ENCODE data around the gene NR3C2.

Gene NR3C2

DNA sequence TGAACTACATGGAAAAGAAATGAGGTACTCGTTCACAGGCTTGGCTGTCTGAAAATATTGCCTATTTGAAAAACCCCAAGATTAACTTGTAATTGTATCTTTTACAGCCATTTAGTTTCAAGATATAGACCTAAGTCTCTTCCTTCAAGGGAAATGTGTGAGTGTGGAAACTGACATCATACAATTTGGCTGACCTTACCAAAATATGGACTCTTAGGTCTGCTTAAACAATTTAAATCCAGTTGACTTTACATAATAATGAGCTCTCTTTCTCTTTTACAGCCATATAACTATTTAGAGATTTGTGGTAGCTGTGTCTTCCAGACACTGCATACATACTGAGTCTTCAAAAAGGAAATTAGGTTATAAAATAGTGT is 186.9 kb downstream of the NR3C2 start:
- no peak for DNase-seq

DNA sequence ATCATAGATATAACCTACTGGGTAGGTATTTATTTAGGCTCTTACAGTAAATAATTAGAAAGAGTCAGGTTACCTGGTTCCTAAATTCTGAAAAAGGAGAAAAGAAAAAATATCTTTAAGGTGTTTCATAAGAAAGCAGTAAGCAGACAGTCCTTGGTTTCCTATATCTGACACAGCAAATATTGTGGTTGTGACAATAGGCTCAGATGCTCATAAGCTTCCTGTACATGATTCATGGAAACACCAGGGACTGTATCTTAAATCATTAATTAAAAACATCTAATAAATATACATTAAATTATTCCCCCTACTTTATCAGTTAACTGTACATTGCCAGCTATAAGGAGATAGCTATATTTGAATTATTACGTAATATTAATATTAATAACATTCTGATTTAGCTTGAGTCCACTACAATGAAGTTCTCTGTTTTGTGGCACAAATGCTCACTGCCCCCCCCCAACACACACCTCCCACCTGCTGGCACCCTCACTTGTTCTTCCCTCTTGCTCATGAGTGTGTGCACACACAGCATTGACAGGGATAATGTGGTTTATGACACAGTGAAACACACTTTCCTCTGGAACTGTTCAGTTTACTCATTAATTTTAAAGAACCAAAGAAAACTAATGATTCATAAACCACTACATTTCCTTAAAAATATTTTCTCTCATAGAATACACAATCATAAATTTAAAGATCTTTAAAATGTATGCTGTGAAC is 187.4 kb downstream of the NR3C2 start:
- DNase-seq: no peak

- no peak for DNase-seq
These were observed 188.4 kb downstream of the NR3C2 start for GRCh38 chr4:148253768-148254167.

DNA sequence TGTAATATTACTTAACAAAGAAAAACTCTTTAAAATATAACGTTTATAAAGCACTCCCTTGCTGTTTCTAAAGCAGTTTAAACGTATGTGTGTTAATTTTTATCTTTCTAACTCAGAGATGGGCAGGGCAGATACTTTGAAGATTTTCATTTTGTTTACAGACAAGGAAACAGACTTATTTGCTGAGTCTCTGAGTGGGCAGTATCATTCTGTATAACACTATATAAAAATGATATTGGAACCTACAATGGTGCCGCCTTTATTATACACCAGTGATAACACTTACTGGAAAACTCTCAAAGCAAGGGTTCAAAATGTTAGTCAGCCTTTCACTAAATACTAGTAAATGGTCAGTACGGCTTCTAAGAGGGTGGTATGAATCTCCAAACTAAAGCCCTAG is 193.4 kb downstream of the NR3C2 start:
- no peak for DNase-seq

- no peak for DNase-seq
These were observed 197.2 kb downstream of the NR3C2 start for GRCh38 chr4:148245015-148245414.

DNA sequence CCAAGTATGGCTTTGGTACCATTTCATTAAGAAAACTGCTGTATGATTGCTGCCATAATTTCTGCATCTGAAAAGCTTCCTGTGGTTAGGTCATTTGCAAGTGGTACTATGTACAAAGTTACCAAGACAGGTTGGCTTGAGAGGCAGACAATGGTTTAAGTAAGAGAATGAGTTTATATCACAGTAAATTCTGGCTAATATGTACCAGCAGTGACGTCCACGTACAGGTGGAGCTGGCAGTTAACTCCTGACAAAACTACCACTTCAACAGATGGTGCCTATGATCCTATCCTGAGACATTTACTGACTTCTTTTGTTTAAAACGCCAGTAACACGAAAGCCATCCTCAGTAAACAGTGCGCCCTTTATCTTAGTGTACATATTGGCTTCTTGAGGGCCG is 198.4 kb downstream of the NR3C2 start:
- no peak for DNase-seq

DNA sequence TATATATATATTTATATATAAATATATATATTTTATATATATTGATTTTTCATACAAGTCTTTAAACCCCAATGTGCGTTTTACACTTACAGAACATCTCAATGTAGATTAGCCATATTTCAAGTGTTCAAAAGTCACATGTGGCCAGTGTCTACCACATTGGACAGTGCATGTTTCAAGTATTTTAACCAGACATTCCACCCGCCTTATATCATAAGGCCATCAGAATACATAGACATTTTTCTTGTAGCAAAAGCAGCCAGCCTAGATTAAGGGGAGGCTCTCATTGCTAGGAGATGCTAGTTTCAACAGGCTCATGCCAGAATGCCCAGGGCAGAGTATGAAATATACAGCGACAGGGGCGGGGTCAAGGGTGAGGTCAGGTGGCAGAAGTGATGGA is 202.0 kb downstream of the NR3C2 start:
- no peak for DNase-seq

DNA sequence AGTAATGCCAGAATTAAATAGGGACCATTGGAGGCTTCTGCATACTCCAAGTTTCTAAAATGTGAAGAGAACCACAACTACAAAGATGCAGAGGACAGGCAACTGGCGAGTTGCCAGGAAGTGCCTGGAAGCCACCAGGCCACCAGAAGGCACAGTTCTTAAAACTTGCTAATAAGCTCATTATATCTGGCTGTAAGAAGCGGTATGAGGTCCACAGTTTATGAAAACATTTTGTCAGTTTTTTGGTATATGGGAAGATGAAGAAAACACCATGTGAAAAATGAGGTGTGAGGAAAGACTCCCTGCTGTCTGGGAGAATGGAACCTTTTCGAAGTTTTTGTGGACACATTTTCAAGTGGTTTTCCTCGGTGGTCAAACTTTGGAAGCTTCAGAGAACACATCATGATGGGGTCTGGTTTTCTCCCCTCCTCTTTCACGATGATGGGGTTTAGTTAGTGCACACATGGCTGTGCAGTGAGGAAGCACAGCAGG is 202.7 kb downstream of the NR3C2 start:
- no peak for DNase-seq

- no peak for DNase-seq
These were observed 203.3 kb downstream of the NR3C2 start for GRCh38 chr4:148238811-148239493.

- DNase-seq: no peak
These were observed 204.1 kb downstream of the NR3C2 start for GRCh38 chr4:148238086-148238485.

DNA sequence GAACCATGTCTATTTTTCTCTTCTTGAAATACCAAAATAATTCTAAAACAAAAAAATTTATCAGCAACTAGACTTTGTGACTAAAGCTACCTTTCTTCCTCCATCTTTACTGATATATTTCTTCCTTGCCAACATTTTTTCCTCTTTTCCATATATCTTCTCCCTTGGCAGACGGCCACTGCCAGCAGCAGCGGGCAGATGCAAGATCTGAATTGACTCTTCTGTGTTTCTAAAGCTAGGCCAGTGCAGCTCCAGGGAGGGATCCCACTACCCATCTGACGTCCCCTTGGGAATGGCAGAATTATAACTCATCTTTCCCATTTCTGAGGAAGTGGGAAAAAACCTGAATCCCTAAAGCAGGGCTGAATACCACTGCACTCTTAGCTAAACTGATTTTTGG is 206.4 kb downstream of the NR3C2 start:
- no peak for DNase-seq

DNA sequence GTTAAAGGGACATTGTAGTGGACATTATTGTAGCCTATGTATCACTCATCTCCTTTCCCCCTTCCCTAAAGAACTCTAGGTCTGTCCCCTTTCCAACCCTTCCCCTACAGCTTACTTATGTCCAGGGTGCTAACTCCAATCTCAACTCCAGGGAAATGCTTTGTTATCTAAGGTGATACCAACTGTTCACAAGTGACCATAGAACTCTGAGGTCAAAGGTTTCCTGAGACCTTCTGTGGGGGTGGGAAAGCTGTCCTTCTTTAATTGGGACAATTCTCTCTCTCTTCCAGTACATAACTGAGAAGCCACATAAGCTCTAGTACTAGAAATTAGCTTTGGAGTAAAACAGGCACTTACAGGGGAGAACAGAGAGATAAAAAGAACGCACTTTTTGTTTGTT is 212.4 kb downstream of the NR3C2 start:
- no peak for DNase-seq

GRCh38 chr4:148229028-148229427 is 213.2 kb downstream of the NR3C2 start:
- no peak for DNase-seq

GRCh38 chr4:148227147-148227546 is 215.1 kb downstream of the NR3C2 start:
- no peak for DNase-seq

DNA sequence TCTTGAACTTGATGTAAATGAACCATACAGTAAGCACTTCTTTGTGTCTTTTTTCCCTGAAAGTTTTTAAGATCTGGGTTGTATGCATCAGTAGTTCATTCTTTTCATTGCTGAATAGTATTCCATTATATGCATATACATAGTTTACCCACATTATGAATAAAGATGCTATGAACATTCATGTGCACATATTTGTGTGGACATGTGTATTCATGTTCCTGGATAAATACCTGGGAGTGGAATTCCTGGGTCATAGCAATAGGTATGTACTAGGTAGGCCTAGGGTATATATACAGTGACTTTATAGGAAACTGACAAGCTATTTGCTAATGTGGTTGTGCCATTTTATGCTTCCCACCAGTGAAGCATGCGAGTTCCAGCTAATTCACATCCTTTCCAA is 215.9 kb downstream of the NR3C2 start:
- DNase-seq: no peak

GRCh38 chr4:148225639-148226038 is 216.6 kb downstream of the NR3C2 start:
- no peak for DNase-seq

- no peak for DNase-seq
These were observed 217.7 kb downstream of the NR3C2 start for GRCh38 chr4:148224476-148224875.

GRCh38 chr4:148222991-148223660 is 219.1 kb downstream of the NR3C2 start:
- no peak for DNase-seq

- DNase-seq: no peak
These were observed 225.1 kb downstream of the NR3C2 start for GRCh38 chr4:148216866-148217814.

- DNase-seq: no peak
These were observed 225.9 kb downstream of the NR3C2 start for GRCh38 chr4:148216321-148216720.

- no peak for DNase-seq
These were observed 227.0 kb downstream of the NR3C2 start for GRCh38 chr4:148215202-148215601.

- no peak for DNase-seq
These were observed 227.6 kb downstream of the NR3C2 start for GRCh38 chr4:148214529-148215166.
